ENCODE measurements around the gene TBC1D24.

TBC1D24 gene

GRCh38 chr16:2482708-2483534 lies 8.0 kb downstream of the TBC1D24 start:
- no peak for DNase-seq (ENCODE audit: low spot score)

GRCh38 chr16:2483939-2484897 lies 9.3 kb downstream of the TBC1D24 start:
- no peak for DNase-seq (ENCODE audit: low spot score)

GRCh38 chr16:2484898-2485508 lies 10.1 kb downstream of the TBC1D24 start:
- no peak for DNase-seq (ENCODE audit: low spot score)

GRCh38 chr16:2485811-2486507 lies 11.0 kb downstream of the TBC1D24 start:
- no peak for DNase-seq (ENCODE audit: low spot score)

GRCh38 chr16:2486645-2487516 lies 12.0 kb downstream of the TBC1D24 start:
- no peak for DNase-seq (ENCODE audit: low spot score)

- no peak for DNase-seq (ENCODE audit: low spot score)
Measured at GRCh38 chr16:2487517-2487842, 12.6 kb downstream of the TBC1D24 start.

- no peak for DNase-seq (ENCODE audit: low spot score)
Measured at GRCh38 chr16:2487903-2488531, 13.1 kb downstream of the TBC1D24 start.

- no peak for DNase-seq (ENCODE audit: low spot score)
Measured at GRCh38 chr16:2489581-2489980, 14.7 kb downstream of the TBC1D24 start.

GRCh38 chr16:2490190-2491105 lies 15.5 kb downstream of the TBC1D24 start:
- DNase-seq (ENCODE audit: low spot score), result no peak

- DNase-seq (ENCODE audit: low spot score), result no peak
Measured at GRCh38 chr16:2492292-2492691, 17.4 kb downstream of the TBC1D24 start.

GRCh38 chr16:2493605-2494004 lies 18.7 kb downstream of the TBC1D24 start:
- DNase-seq (ENCODE audit: low spot score), result no peak

- no peak for DNase-seq (ENCODE audit: low spot score)
Measured at GRCh38 chr16:2494616-2495015, 19.7 kb downstream of the TBC1D24 start.

GRCh38 chr16:2495041-2495440 lies 20.1 kb downstream of the TBC1D24 start:
- DNase-seq (ENCODE audit: low spot score), result no peak

- no peak for DNase-seq (ENCODE audit: low spot score)
Measured at GRCh38 chr16:2496223-2497115, 21.5 kb downstream of the TBC1D24 start.

GRCh38 chr16:2497116-2497630 lies 22.2 kb downstream of the TBC1D24 start:
- DNase-seq (ENCODE audit: low spot score), result no peak

GRCh38 chr16:2497695-2498484 lies 23.0 kb downstream of the TBC1D24 start:
- DNase-seq (ENCODE audit: low spot score), result no peak

GRCh38 chr16:2498531-2499253 lies 23.8 kb downstream of the TBC1D24 start:
- DNase-seq (ENCODE audit: low spot score), result no peak

Measured in ecto neural progenitor cell (in vitro differentiated cells).